B cell (primary cell): ENCODE data around the gene VPS54. TPM values are rescaled to one million over a fixed set of nuclear protein-coding genes. Genes with fewer than 3 reads are reported as not detected.

Source experiments
- ATAC-seq: fragments of 200-7000 bp; cut with Tn5 transposase; one replicate; pipeline ENCODE4 v1.10.0; 2021; ENCODE audit warnings: low read depth, mild to moderate bottlenecking, moderate number of reproducible peaks, moderate library complexity
- CTCF ChIA-PET: fragments of 350-600 bp; sonication (Branson Sonifier 250); formaldehyde crosslinking; loops from one replicate; lab custom pipeline; 2021; ENCODE audit warnings: antibody characterized with exemption, inconsistent platforms; lab: Charles Lee
- POLR2A ChIA-PET: fragments of 350-600 bp; sonication (Branson Sonifier 250); formaldehyde crosslinking; loops from one replicate; lab custom pipeline; 2021; ENCODE audit warnings: antibody characterized with exemption; lab: Charles Lee
- DNase-seq: peaks from one replicate; pipeline ENCODE4 v3.0.0; 2013
- H2AFZ ChIP-seq: 2 replicates; pipeline ENCODE4 v1.6.1; 2012; ENCODE audit warnings: mild to moderate bottlenecking, low read depth, low read length; ENCODE audit not compliant: insufficient read depth, poor library complexity, severe bottlenecking
- H3K27ac ChIP-seq, 2 donors: 1 replicate in 1 of 2; 2 replicates in 1 of 2; pipeline ENCODE4 v1.5.1; 2012 to 2013; ENCODE audit warnings: low read length in 2 of 2, mild to moderate bottlenecking in 2 of 2, moderate library complexity in 1 of 2
- H3K27me3 ChIP-seq, 4 experiments: fragments of 200-600 bp in 1 of 4; sonication (generic) in 1 of 4; replicated peaks in 1 of 4; 1 replicate in 2 of 4; 2 replicates in 2 of 4; pipeline versions ENCODE4 v1.6.1 to v1.7.0; 2013 to 2016; ENCODE audit warnings: low read length in 3 of 4, mild to moderate bottlenecking in 2 of 4, mixed read lengths in 1 of 4, moderate library complexity in 1 of 4; ENCODE audit not compliant: insufficient read depth in 4 of 4, control insufficient read depth in 3 of 4; ENCODE audit errors: control extremely low read depth in 1 of 4
- H3K36me3 ChIP-seq, 2 experiments: replicated peaks in 1 of 2; 1 replicate in 1 of 2; 2 replicates in 1 of 2; pipeline versions ENCODE4 v1.6.1 to v1.7.1; 2013; ENCODE audit warnings: low read length in 1 of 2; ENCODE audit not compliant: insufficient read depth in 2 of 2, control insufficient read depth in 1 of 2; ENCODE audit errors: control extremely low read depth in 1 of 2, extremely low read depth in 1 of 2
- H3K4me1 ChIP-seq, 2 donors: fragments of 200-600 bp in 1 of 2; sonication (generic) in 1 of 2; 1 replicate in 1 of 2; 2 replicates in 1 of 2; pipeline versions ENCODE4 v1.5.1 to v1.6.1; 2013 to 2017; ENCODE audit warnings: low read length in 2 of 2; ENCODE audit not compliant: control insufficient read depth in 2 of 2, insufficient read depth in 2 of 2
- H3K4me2 ChIP-seq: replicated peaks from 2 replicates; pipeline ENCODE3; 2012; ENCODE audit warnings: mild to moderate bottlenecking, low read depth, low read length; ENCODE audit not compliant: poor library complexity, severe bottlenecking
- H3K4me3 ChIP-seq, 5 experiments: fragments of 200-600 bp in 1 of 5; sonication (generic) in 1 of 5; 1 replicate in 3 of 5; 2 replicates in 2 of 5; pipeline versions ENCODE4 v1.5.1 to v1.7.0; 2011 to 2016; ENCODE audit warnings: low read length in 4 of 5, mild to moderate bottlenecking in 4 of 5, low read depth in 2 of 5, control low read depth in 1 of 5, moderate library complexity in 1 of 5; ENCODE audit not compliant: insufficient read depth in 1 of 5; ENCODE audit errors: control extremely low read depth in 1 of 5, extremely low read depth in 1 of 5
- H3K79me2 ChIP-seq: fragments of 200-600 bp; sonication (generic); one replicate; pipeline ENCODE4 v1.6.0; 2016; ENCODE audit warnings: low read length; ENCODE audit not compliant: control insufficient read depth, insufficient read depth
- H3K9ac ChIP-seq: fragments of 200-600 bp; sonication (generic); 2 replicates; pipeline ENCODE4 v1.6.1; 2017; ENCODE audit warnings: mild to moderate bottlenecking, low read length, moderate library complexity
- H3K9me3 ChIP-seq, 3 donors: one replicate each; pipeline versions ENCODE4 v1.6.1 to v1.7.1; 2013; ENCODE audit warnings: low read length in 2 of 3; ENCODE audit not compliant: control insufficient read depth in 2 of 3, insufficient read depth in 1 of 3; ENCODE audit errors: control extremely low read depth in 1 of 3
- H4K20me1 ChIP-seq: 2 replicates; pipeline ENCODE4 v1.6.0; 2012; ENCODE audit warnings: mild to moderate bottlenecking, low read length; ENCODE audit not compliant: insufficient read depth, control insufficient read depth, poor library complexity, severe bottlenecking
- H3K27ac Mint-ChIP-seq: one replicate; pipeline ENCODE4 v1.8.0; 2021; ENCODE audit warnings: mixed read lengths
- H3K27me3 Mint-ChIP-seq: one replicate; pipeline ENCODE4 v1.8.0; 2021; ENCODE audit warnings: mixed read lengths
- H3K4me1 Mint-ChIP-seq: one replicate; pipeline ENCODE4 v1.8.0; 2021; ENCODE audit warnings: mixed read lengths
- H3K4me3 Mint-ChIP-seq: one replicate; pipeline ENCODE4 v1.8.0; 2021; ENCODE audit warnings: mixed read lengths
- H3K9me3 Mint-ChIP-seq: one replicate; pipeline ENCODE4 v1.8.0; 2022; ENCODE audit warnings: mixed read lengths; ENCODE audit not compliant: insufficient read depth
- EZH2 ChIP-seq: IDR thresholded peaks from 2 replicates; pipeline ENCODE4 v1.6.1; 2012; ENCODE audit warnings: borderline replicate concordance, low read depth, mild to moderate bottlenecking, moderate library complexity, low read length; ENCODE audit not compliant: insufficient read depth, poor library complexity, severe bottlenecking
- WGBS: methylation state at CpG from one replicate; pipeline ENCODE4 v1.1.5; 2013; ENCODE audit warnings: missing lambda C conversion rate; ENCODE audit not compliant: insufficient coverage; 5-methylcytosine and 5-hydroxymethylcytosine counted together
- intact Hi-C: fragments of 100-400 bp; cut with micrococcal nuclease; formaldehyde crosslinking; loops from one replicate; pipeline ENCODE4 v1.10.0; 2022
- polyA plus RNA-seq: library from polyadenylated mRNA; depleted of rRNA; stranded (reverse); fragments of >200 nt; gene quantifications from 2 replicates; pipeline ENCODE4 v1.2.3, GENCODE V29; 2012
- total RNA-seq, 2 donors: library from RNA; stranded (reverse); fragments of 120-200 nt in 1 of 2; gene quantifications; 1 replicate in 1 of 2; 2 replicates in 1 of 2; pipeline versions ENCODE4 v1.2.3 to v1.2.4, GENCODE V29; 2013 to 2022
- TF ChIP-seq, protein P1 (sequence below): fragments of 200-600 bp; IDR thresholded peaks from one replicate; pipeline ENCODE4 v1.8.0; 2022; ENCODE audit warnings: antibody characterized with exemption, mild to moderate bottlenecking

VPS54 gene
- total and polyA plus RNA-seq, 2 donors (not counting 1 experiment from before 2014, with no cell fraction given) = 6.2 to 13.2 TPM

DNA sequence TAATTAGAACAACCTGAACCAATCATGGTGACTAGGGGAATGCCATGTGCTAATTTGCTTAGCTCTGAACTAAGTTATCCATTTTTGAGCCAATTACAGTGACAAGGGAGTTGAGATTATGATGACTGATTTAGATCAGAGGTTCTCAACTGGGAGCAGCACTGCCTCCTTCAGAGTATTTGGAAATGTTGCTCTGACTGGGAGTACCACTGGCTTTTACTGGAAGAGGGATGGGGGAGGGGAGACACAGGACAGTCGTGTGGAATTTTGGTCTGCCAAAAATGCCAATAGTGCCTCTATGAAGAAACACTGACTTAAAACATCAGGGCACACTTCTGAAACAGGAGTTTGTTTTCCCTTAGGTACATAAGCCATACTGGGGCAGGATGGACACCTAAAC lies 48.1 kb upstream of the VPS54 start:
- Histone ChIP-seq H4K20me1 (no peaks in the 10 kb centered on the region), H3K4me1 (no peaks in the 10 kb centered on the region), H3K79me2 (no peaks in the 10 kb centered on the region), H3K9ac (no peak overlapping the region), H3K36me3 (no peaks in the 10 kb centered on the region), H3K27me3 (no peaks in the 10 kb centered on the region), H3K27ac (no peak overlapping the region), H3K9me3 (no peaks in the 10 kb centered on the region), H2AFZ (no peak overlapping the region), H3K4me3 (no peak overlapping the region), H3K4me2 (no peak overlapping the region)
- no CpG with 5 or more reads among the region's 1 CpG for WGBS
- intact Hi-C loops = no loop called here
- DNase-seq (no peak), ATAC-seq (no peak)
- Mint-ChIP-seq H3K9me3 (no peaks in the 10 kb centered on the region), H3K4me3 (no peak overlapping the region), H3K27ac (no peak overlapping the region), H3K4me1 (peaks cover 16% of the 10 kb centered on the region), H3K27me3 (no peaks in the 10 kb centered on the region)
- no peak for TF ChIP-seq EZH2
- TF ChIP-seq, protein P1, sequence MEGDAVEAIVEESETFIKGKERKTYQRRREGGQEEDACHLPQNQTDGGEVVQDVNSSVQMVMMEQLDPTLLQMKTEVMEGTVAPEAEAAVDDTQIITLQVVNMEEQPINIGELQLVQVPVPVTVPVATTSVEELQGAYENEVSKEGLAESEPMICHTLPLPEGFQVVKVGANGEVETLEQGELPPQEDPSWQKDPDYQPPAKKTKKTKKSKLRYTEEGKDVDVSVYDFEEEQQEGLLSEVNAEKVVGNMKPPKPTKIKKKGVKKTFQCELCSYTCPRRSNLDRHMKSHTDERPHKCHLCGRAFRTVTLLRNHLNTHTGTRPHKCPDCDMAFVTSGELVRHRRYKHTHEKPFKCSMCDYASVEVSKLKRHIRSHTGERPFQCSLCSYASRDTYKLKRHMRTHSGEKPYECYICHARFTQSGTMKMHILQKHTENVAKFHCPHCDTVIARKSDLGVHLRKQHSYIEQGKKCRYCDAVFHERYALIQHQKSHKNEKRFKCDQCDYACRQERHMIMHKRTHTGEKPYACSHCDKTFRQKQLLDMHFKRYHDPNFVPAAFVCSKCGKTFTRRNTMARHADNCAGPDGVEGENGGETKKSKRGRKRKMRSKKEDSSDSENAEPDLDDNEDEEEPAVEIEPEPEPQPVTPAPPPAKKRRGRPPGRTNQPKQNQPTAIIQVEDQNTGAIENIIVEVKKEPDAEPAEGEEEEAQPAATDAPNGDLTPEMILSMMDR = no peak
- CTCF ChIA-PET = interaction anchor here (0.7 kb wide), 1 partner anchor 18 kb away, joined by 3 read pairs; no protein-coding TSS in a partner anchor
- POLR2A ChIA-PET = no interaction called here

GRCh38 chr2:64065516-64065915 lies 46.3 kb upstream of the VPS54 start:
- no peaks in the 10 kb centered on the region for H3K27me3 ChIP-seq
- Mint-ChIP-seq H3K27me3 (no peaks in the 10 kb centered on the region), H3K27ac (no peak overlapping the region), H3K9me3 (no peaks in the 10 kb centered on the region), H3K4me1 (peaks cover 16% of the 10 kb centered on the region), H3K4me3 (no peak overlapping the region)
- no peak overlapping the region for H3K4me2 ChIP-seq
- no peaks in the 10 kb centered on the region for H3K36me3 ChIP-seq
- intact Hi-C loops = no loop called here
- ChIA-PET POLR2A (interaction anchor here (0.7 kb wide), 2 partner anchors 251 to 542 kb away, joined by 5 read pairs; no protein-coding TSS in a partner anchor), CTCF (interaction anchor here (1.1 kb wide), 1 partner anchor 262 kb away, joined by 3 read pairs; no protein-coding TSS in a partner anchor)
- no peaks in the 10 kb centered on the region for H3K79me2 ChIP-seq
- WGBS = 72% methylated on average over 4 of the region's 6 CpGs
- no peak for ATAC-seq
- H3K9me3 ChIP-seq = no peaks in the 10 kb centered on the region
- no peak overlapping the region for H2AFZ ChIP-seq
- no peak for DNase-seq
- TF ChIP-seq EZH2 = no peak
- TF ChIP-seq, protein P1 = no peak
- no peak overlapping the region for H3K9ac ChIP-seq
- no peaks in the 10 kb centered on the region for H4K20me1 ChIP-seq
- no peak overlapping the region for H3K4me3 ChIP-seq
- no peak overlapping the region for H3K27ac ChIP-seq
- H3K4me1 ChIP-seq = no peaks in the 10 kb centered on the region
